Measurements from ENCODE around the gene DYRK4.

DYRK4 gene

DNA sequence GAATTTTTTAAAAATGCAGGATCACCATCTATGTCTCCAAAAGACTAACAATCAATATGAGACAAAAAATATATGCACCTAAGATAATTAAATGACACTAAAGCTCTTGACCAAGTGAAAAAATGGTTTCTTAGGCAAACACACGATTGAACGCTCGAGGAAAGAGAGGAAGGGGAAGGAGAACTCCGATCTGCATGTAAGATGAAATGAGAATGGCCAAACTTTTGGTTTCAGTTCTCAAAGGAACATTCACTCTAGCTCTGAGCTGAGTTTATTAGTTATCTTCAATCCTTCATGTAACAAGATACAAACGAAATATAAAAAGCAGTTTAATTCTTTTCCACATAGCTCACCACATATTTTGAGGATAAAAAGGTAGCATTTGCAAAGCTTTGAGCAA lies 2.8 kb downstream of the DYRK4 start:
- H3K23ac ChIP-seq (ENCODE audit: low read length in 2 of 2): no peak overlapping the region
- H3K4ac ChIP-seq (ENCODE audit: low read depth in 1 of 2, low read length in 2 of 2): no peak overlapping the region
- DNase-seq: no peak
- no peak overlapping the region for H2BK5ac ChIP-seq (ENCODE audit: low read depth, low read length, poor library complexity, severe bottlenecking)
- no peak overlapping the region for H3K27ac ChIP-seq (ENCODE audit: low read length, poor library complexity, severe bottlenecking)
- H3K18ac ChIP-seq (ENCODE audit: low read depth in 1 of 2, low read length in 2 of 2): no peak overlapping the region
- H2BK12ac ChIP-seq (ENCODE audit: low read length in 2 of 2): no peak overlapping the region
- H3K9me3 ChIP-seq (ENCODE audit: control insufficient read depth, low read length): no peaks in the 10 kb centered on the region
- no peak overlapping the region for H2AFZ ChIP-seq (ENCODE audit: low read depth, low read length)
- no peaks in the 10 kb centered on the region for H3K79me1 ChIP-seq (replicated peaks; ENCODE audit: low read length, poor library complexity, severe bottlenecking)
- no peak overlapping the region for H3K9ac ChIP-seq (ENCODE audit: low read length)
- H4K91ac ChIP-seq (ENCODE audit: low read length): no peak overlapping the region
- H2BK120ac ChIP-seq (ENCODE audit: low read depth, low read length): no peak overlapping the region
- no peak overlapping the region for H4K8ac ChIP-seq (ENCODE audit: low read length)
- no peaks in the 10 kb centered on the region for H3K36me3 ChIP-seq (ENCODE audit: control insufficient read depth in 1 of 2, insufficient read depth in 2 of 2, low read depth in 1 of 2, low read length in 2 of 2)
- H3K4me2 ChIP-seq (ENCODE audit: low read length, poor library complexity, severe bottlenecking): no peak overlapping the region
- H3K4me3 ChIP-seq (ENCODE audit: insufficient read depth in 1 of 2, low read depth in 1 of 2, low read length in 2 of 2): no peak overlapping the region
- no peak overlapping the region for H2BK15ac ChIP-seq (ENCODE audit: low read depth, poor library complexity, severe bottlenecking)
- H2AK5ac ChIP-seq (ENCODE audit: low read length, severe bottlenecking): no peak overlapping the region
- H3K14ac ChIP-seq (ENCODE audit: low read length in 2 of 2): no peak overlapping the region
- H3K27me3 ChIP-seq (ENCODE audit: control insufficient read depth in 1 of 2, insufficient read depth in 1 of 2, low read length in 2 of 2): no peaks in the 10 kb centered on the region
- peaks cover 8% of the 10 kb centered on the region for H3K4me1 ChIP-seq (ENCODE audit: control insufficient read depth, insufficient read depth, low read depth, low read length)
- WGBS: 95% methylated on average over 4 of the region's 5 CpGs

DNA sequence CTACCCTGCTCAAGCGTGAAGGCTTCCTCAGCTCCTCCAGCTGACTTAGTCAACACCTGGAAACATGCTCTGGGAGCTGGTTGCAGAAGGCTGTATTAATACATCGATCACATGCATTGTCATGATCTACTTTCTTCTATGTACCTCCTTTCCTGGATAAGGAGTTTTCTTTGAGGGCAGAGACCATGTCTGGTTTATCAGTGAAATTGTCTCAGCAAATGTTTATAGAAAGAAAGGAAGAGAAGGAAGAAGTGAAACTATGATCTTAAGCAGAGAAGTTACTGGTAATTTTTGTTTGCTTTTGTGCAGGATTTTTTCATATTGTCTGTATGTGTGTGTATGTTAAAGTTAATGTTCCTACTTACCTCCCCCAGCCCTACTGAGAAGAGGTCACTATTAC lies 4.5 kb downstream of the DYRK4 start:
- no peak overlapping the region for H2BK15ac ChIP-seq (ENCODE audit: low read depth, poor library complexity, severe bottlenecking)
- no peak overlapping the region for H2BK12ac ChIP-seq (ENCODE audit: low read length in 2 of 2)
- H4K8ac ChIP-seq (ENCODE audit: low read length): no peak overlapping the region
- no peaks in the 10 kb centered on the region for H3K27me3 ChIP-seq (ENCODE audit: control insufficient read depth in 1 of 2, insufficient read depth in 1 of 2, low read length in 2 of 2)
- no peaks in the 10 kb centered on the region for H3K9me3 ChIP-seq (ENCODE audit: control insufficient read depth, low read length)
- no peaks in the 10 kb centered on the region for H3K79me1 ChIP-seq (replicated peaks; ENCODE audit: low read length, poor library complexity, severe bottlenecking)
- no peak overlapping the region for H2BK120ac ChIP-seq (ENCODE audit: low read depth, low read length)
- 95% methylated on average over 1 of the region's 2 CpGs for WGBS
- no peak overlapping the region for H3K9ac ChIP-seq (ENCODE audit: low read length)
- peaks cover 8% of the 10 kb centered on the region for H3K4me1 ChIP-seq (ENCODE audit: control insufficient read depth, insufficient read depth, low read depth, low read length)
- no peak overlapping the region for H3K27ac ChIP-seq (ENCODE audit: low read length, poor library complexity, severe bottlenecking)
- no peaks in the 10 kb centered on the region for H3K36me3 ChIP-seq (ENCODE audit: control insufficient read depth in 1 of 2, insufficient read depth in 2 of 2, low read depth in 1 of 2, low read length in 2 of 2)
- H3K14ac ChIP-seq (ENCODE audit: low read length in 2 of 2): no peak overlapping the region
- H3K4ac ChIP-seq (ENCODE audit: low read depth in 1 of 2, low read length in 2 of 2): no peak overlapping the region
- DNase-seq: no peak
- H3K4me2 ChIP-seq (ENCODE audit: low read length, poor library complexity, severe bottlenecking): no peak overlapping the region
- H2AFZ ChIP-seq (ENCODE audit: low read depth, low read length): no peak overlapping the region
- no peak overlapping the region for H3K4me3 ChIP-seq (ENCODE audit: insufficient read depth in 1 of 2, low read depth in 1 of 2, low read length in 2 of 2)
- no peak overlapping the region for H3K18ac ChIP-seq (ENCODE audit: low read depth in 1 of 2, low read length in 2 of 2)
- H4K91ac ChIP-seq (ENCODE audit: low read length): no peak overlapping the region
- H2BK5ac ChIP-seq (ENCODE audit: low read depth, low read length, poor library complexity, severe bottlenecking): no peak overlapping the region
- H2AK5ac ChIP-seq (ENCODE audit: low read length, severe bottlenecking): no peak overlapping the region
- H3K23ac ChIP-seq (ENCODE audit: low read length in 2 of 2): no peak overlapping the region

DNA sequence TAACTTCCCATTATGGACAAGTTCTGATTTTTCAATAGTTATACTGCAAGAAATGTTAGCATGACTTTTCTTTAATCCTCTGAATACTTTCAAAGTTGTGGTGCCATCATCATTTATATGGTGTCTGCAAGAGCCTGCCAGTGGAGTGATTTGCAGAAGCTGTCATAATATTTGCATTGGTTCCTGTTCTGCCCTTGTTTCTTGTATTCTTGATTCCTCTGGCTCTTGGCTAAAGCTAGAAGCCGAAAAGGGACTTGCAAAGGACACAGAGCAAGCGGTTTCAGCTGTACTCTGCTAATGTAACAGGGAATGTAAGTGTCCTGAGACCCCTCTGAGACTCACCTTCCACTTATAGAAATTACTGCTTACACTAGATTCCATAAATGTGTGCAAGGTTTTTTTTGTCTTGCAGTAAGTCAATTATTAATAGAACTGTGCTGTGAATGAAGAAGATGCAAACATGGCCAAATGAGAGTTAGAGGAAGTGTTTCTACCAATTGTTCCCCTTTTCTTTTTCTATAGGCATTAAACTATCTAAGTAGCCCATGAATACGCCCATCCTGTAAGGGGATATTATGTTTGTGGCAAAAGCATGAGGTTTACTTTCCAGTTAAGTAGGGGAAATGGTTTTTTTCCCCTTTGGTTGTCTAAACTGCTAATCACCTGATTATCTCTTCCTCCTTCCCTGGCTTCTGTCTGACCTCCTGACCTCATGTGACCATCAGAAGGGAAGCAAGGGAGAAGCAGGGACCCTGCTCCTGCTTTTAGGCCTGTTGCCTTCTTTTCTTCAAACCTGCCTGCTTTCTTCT lies 5.3 kb downstream of the DYRK4 start:
- Histone ChIP-seq H3K14ac (ENCODE audit: low read length in 2 of 2) (no peak overlapping the region), H2BK15ac (ENCODE audit: low read depth, poor library complexity, severe bottlenecking) (no peak overlapping the region), H3K4ac (ENCODE audit: low read depth in 1 of 2, low read length in 2 of 2) (no peak overlapping the region), H3K4me3 (ENCODE audit: insufficient read depth in 1 of 2, low read depth in 1 of 2, low read length in 2 of 2) (no peak overlapping the region), H3K9me3 (ENCODE audit: control insufficient read depth, low read length) (no peaks in the 10 kb centered on the region), H2AK5ac (ENCODE audit: low read length, severe bottlenecking) (no peak overlapping the region), H3K27ac (ENCODE audit: low read length, poor library complexity, severe bottlenecking) (no peak overlapping the region), H2AFZ (ENCODE audit: low read depth, low read length) (no peak overlapping the region), H3K9ac (ENCODE audit: low read length) (no peak overlapping the region), H2BK5ac (ENCODE audit: low read depth, low read length, poor library complexity, severe bottlenecking) (no peak overlapping the region), H3K18ac (ENCODE audit: low read depth in 1 of 2, low read length in 2 of 2) (no peak overlapping the region), H4K8ac (ENCODE audit: low read length) (no peak overlapping the region), H3K36me3 (ENCODE audit: control insufficient read depth in 1 of 2, insufficient read depth in 2 of 2, low read depth in 1 of 2, low read length in 2 of 2) (no peaks in the 10 kb centered on the region), H3K23ac (ENCODE audit: low read length in 2 of 2) (no peak overlapping the region), H3K27me3 (ENCODE audit: control insufficient read depth in 1 of 2, insufficient read depth in 1 of 2, low read length in 2 of 2) (no peaks in the 10 kb centered on the region), H3K4me2 (ENCODE audit: low read length, poor library complexity, severe bottlenecking) (no peak overlapping the region), H2BK12ac (ENCODE audit: low read length in 2 of 2) (no peak overlapping the region), H3K4me1 (ENCODE audit: control insufficient read depth, insufficient read depth, low read depth, low read length) (peaks cover 5% of the 10 kb centered on the region), H2BK120ac (ENCODE audit: low read depth, low read length) (no peak overlapping the region), H3K79me1 (replicated peaks; ENCODE audit: low read length, poor library complexity, severe bottlenecking) (no peaks in the 10 kb centered on the region), H4K91ac (ENCODE audit: low read length) (no peak overlapping the region)
- no peak for DNase-seq
- 100% methylated on average over 2 of the region's 3 CpGs for WGBS

DNA sequence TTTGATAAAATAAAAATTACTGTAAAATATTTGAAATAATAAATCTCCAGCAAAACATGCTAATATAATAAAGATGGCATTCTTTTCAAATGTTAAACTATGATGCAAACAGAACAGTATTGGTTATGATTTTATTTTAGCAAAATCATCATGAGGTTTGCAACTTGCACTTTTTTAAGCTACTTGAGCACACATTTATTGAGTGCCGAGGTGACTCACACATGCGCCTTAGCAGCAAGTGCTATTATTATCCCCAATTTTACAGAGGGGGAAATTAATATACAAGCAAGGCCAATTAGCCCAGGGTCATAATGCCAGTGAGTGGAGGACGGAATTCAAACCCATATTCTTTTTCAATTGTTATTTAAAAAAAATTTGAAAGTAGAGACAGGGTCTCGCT lies 7.3 kb downstream of the DYRK4 start:
- Histone ChIP-seq H3K9ac (ENCODE audit: low read length) (no peak overlapping the region), H3K4ac (ENCODE audit: low read depth in 1 of 2, low read length in 2 of 2) (no peak overlapping the region), H2AK5ac (ENCODE audit: low read length, severe bottlenecking) (no peak overlapping the region), H3K4me1 (ENCODE audit: control insufficient read depth, insufficient read depth, low read depth, low read length) (no peaks in the 10 kb centered on the region), H3K79me1 (replicated peaks; ENCODE audit: low read length, poor library complexity, severe bottlenecking) (no peaks in the 10 kb centered on the region), H3K23ac (ENCODE audit: low read length in 2 of 2) (no peak overlapping the region), H2BK15ac (ENCODE audit: low read depth, poor library complexity, severe bottlenecking) (no peak overlapping the region), H3K36me3 (ENCODE audit: control insufficient read depth in 1 of 2, insufficient read depth in 2 of 2, low read depth in 1 of 2, low read length in 2 of 2) (no peaks in the 10 kb centered on the region), H3K4me3 (ENCODE audit: insufficient read depth in 1 of 2, low read depth in 1 of 2, low read length in 2 of 2) (no peak overlapping the region), H4K91ac (ENCODE audit: low read length) (no peak overlapping the region), H3K4me2 (ENCODE audit: low read length, poor library complexity, severe bottlenecking) (no peak overlapping the region), H2BK5ac (ENCODE audit: low read depth, low read length, poor library complexity, severe bottlenecking) (no peak overlapping the region), H2AFZ (ENCODE audit: low read depth, low read length) (no peak overlapping the region), H3K27ac (ENCODE audit: low read length, poor library complexity, severe bottlenecking) (no peak overlapping the region), H3K18ac (ENCODE audit: low read depth in 1 of 2, low read length in 2 of 2) (no peak overlapping the region), H3K14ac (ENCODE audit: low read length in 2 of 2) (no peak overlapping the region), H3K27me3 (ENCODE audit: control insufficient read depth in 1 of 2, insufficient read depth in 1 of 2, low read length in 2 of 2) (no peaks in the 10 kb centered on the region), H2BK12ac (ENCODE audit: low read length in 2 of 2) (no peak overlapping the region), H4K8ac (ENCODE audit: low read length) (no peak overlapping the region), H3K9me3 (ENCODE audit: control insufficient read depth, low read length) (no peaks in the 10 kb centered on the region), H2BK120ac (ENCODE audit: low read depth, low read length) (no peak overlapping the region)
- DNase-seq: no peak
- WGBS: 97% methylated on average over 3 of the region's 4 CpGs
